HepG2 (cell line): Measurements from ENCODE around the gene ASB9. TPM values are rescaled to one million over a fixed set of nuclear protein-coding genes. Genes with fewer than 3 reads are reported as not detected.

Source experiments
- AKAP8 ChIP-seq: sonication (generic); formaldehyde crosslinking; IDR thresholded peaks from 2 replicates; pipeline ENCODE4 v1.5.1; 2020; ENCODE audit warnings: mild to moderate bottlenecking, missing genetic modification reagents
- ATF7-NPFF ChIP-seq: sonication (generic); formaldehyde crosslinking; IDR thresholded peaks from 2 replicates; pipeline ENCODE4 v1.8.1; 2023; ENCODE audit warnings: mild to moderate bottlenecking, low read depth, missing genetic modification reagents, moderate library complexity
- ATM ChIP-seq: fragments of 450-650 bp; IDR thresholded peaks from 2 replicates; pipeline ENCODE4 v1.7.1; 2017; ENCODE audit warnings: mild to moderate bottlenecking, borderline replicate concordance
- BRD4 ChIP-seq: sonication (generic); formaldehyde crosslinking; IDR thresholded peaks from 2 replicates; pipeline ENCODE4 v1.4.0; 2020; ENCODE audit warnings: missing genetic modification reagents
- CBX5 ChIP-seq: sonication (generic); formaldehyde crosslinking; IDR thresholded peaks from 2 replicates; pipeline ENCODE4 v1.4.0; 2020; ENCODE audit warnings: missing genetic modification reagents, borderline replicate concordance
- CHD2 ChIP-seq: IDR thresholded peaks from 2 replicates; pipeline ENCODE4 v1.6.1; 2011; ENCODE audit warnings: low read depth, low read length, improper control_type of control experiment
- DNMT1 ChIP-seq: sonication (generic); formaldehyde crosslinking; IDR thresholded peaks from 2 replicates; pipeline ENCODE4 v1.5.1; 2020; ENCODE audit warnings: mild to moderate bottlenecking, missing genetic modification reagents
- E2F1 ChIP-seq: sonication (generic); formaldehyde crosslinking; IDR thresholded peaks from 2 replicates; pipeline ENCODE4 v1.5.0; 2020; ENCODE audit warnings: missing genetic modification reagents
- GATAD2A ChIP-seq: IDR thresholded peaks from 2 replicates; pipeline ENCODE4 v1.6.1; 2016
- HOXA5 ChIP-seq: sonication (generic); formaldehyde crosslinking; IDR thresholded peaks from 2 replicates; pipeline ENCODE4 v1.4.0; 2020; ENCODE audit warnings: missing genetic modification reagents
- JUNB ChIP-seq: sonication (generic); formaldehyde crosslinking; IDR thresholded peaks from 2 replicates; pipeline ENCODE4 v1.8.0; 2022; ENCODE audit warnings: missing genetic modification reagents, mild to moderate bottlenecking, borderline replicate concordance
- KDM3A ChIP-seq: IDR thresholded peaks from 2 replicates; pipeline ENCODE4 v1.6.1; 2018; ENCODE audit warnings: low read depth, missing compliant biosample characterization
- KLF11 ChIP-seq: IDR thresholded peaks from 2 replicates; pipeline ENCODE4 v1.6.1; 2016; ENCODE audit warnings: missing compliant biosample characterization
- MBD4 ChIP-seq: IDR thresholded peaks from 2 replicates; pipeline ENCODE4 v1.6.1; 2012; ENCODE audit warnings: low read length, inconsistent platforms, borderline replicate concordance
- MEIS1 ChIP-seq: sonication (generic); formaldehyde crosslinking; IDR thresholded peaks from 2 replicates; pipeline ENCODE4 v1.9.0; 2021; ENCODE audit warnings: mild to moderate bottlenecking, missing genetic modification reagents, moderate library complexity, borderline replicate concordance
- MTF2 ChIP-seq: sonication (generic); formaldehyde crosslinking; IDR thresholded peaks from 2 replicates; pipeline ENCODE4 v1.5.0; 2020; ENCODE audit warnings: missing genetic modification reagents, borderline replicate concordance
- PHB2 ChIP-seq: fragments of 450-650 bp; IDR thresholded peaks from 2 replicates; pipeline ENCODE4 v1.6.1; 2018; ENCODE audit not compliant: partially characterized antibody
- RFX1 ChIP-seq: fragments of 450-650 bp; IDR thresholded peaks from 2 replicates; pipeline ENCODE4 v1.6.1; 2017
- SP4 ChIP-seq: sonication (generic); formaldehyde crosslinking; IDR thresholded peaks from 2 replicates; pipeline ENCODE4 v1.8.1; 2023; ENCODE audit warnings: mild to moderate bottlenecking, missing genetic modification reagents
- TBP ChIP-seq: sonication (generic); formaldehyde crosslinking; IDR thresholded peaks from 2 replicates; pipeline ENCODE4 v1.5.0; 2020; ENCODE audit warnings: missing genetic modification reagents
- TBX3 ChIP-seq: fragments of 450-650 bp; IDR thresholded peaks from 2 replicates; pipeline ENCODE4 v1.6.1; 2017; ENCODE audit warnings: antibody characterized with exemption, mild to moderate bottlenecking, inconsistent platforms, borderline replicate concordance
- ZFP90 ChIP-seq: sonication (generic); formaldehyde crosslinking; IDR thresholded peaks from 2 replicates; pipeline ENCODE4 v1.8.0; 2022; ENCODE audit warnings: missing genetic modification reagents, mild to moderate bottlenecking, inconsistent platforms, borderline replicate concordance
- ZKSCAN5 ChIP-seq: sonication (generic); formaldehyde crosslinking; IDR thresholded peaks from 2 replicates; pipeline ENCODE4 v1.5.1; 2020; ENCODE audit warnings: mild to moderate bottlenecking, missing genetic modification reagents
- ZNF292 ChIP-seq: sonication (generic); formaldehyde crosslinking; IDR thresholded peaks from 2 replicates; pipeline ENCODE4 v1.8.1; 2022; ENCODE audit warnings: mild to moderate bottlenecking, low read depth, missing genetic modification reagents, borderline replicate concordance
- ZNF30 ChIP-seq: sonication (generic); formaldehyde crosslinking; IDR thresholded peaks from 2 replicates; pipeline ENCODE4 v1.5.0; 2020; ENCODE audit warnings: mild to moderate bottlenecking, missing genetic modification reagents
- ZNF430 ChIP-seq: sonication (generic); formaldehyde crosslinking; IDR thresholded peaks from 2 replicates; pipeline ENCODE4 v1.9.0; 2021; ENCODE audit warnings: mild to moderate bottlenecking, missing genetic modification reagents
- ZNF484 ChIP-seq: sonication (generic); formaldehyde crosslinking; IDR thresholded peaks from 2 replicates; pipeline ENCODE4 v1.5.1; 2020; ENCODE audit warnings: mild to moderate bottlenecking, low read depth, missing genetic modification reagents, borderline replicate concordance
- ZNF670 ChIP-seq: sonication (generic); formaldehyde crosslinking; IDR thresholded peaks from 2 replicates; pipeline ENCODE4 v1.8.0; 2022; ENCODE audit warnings: mild to moderate bottlenecking, missing genetic modification reagents, borderline replicate concordance
- ZNF777 ChIP-seq: sonication (generic); formaldehyde crosslinking; IDR thresholded peaks from 2 replicates; pipeline ENCODE4 v1.4.0; 2020; ENCODE audit warnings: missing genetic modification reagents
- ZNF800 ChIP-seq: sonication (generic); formaldehyde crosslinking; IDR thresholded peaks from 2 replicates; pipeline ENCODE4 v1.4.0; 2020; ENCODE audit warnings: missing genetic modification reagents
- ZNF839 ChIP-seq: sonication (generic); formaldehyde crosslinking; IDR thresholded peaks from 2 replicates; pipeline ENCODE4 v1.4.0; 2020; ENCODE audit warnings: missing genetic modification reagents, mild to moderate bottlenecking, borderline replicate concordance
- polyA plus RNA-seq, 8 experiments: library from polyadenylated mRNA; depleted of rRNA in 3 of 8; stranded (reverse) in 7 of 8; unstranded in 1 of 8; fragments of >200 nt; fragmentation: Illumina TruSeq in 4 of 8; extraction: Trizol in 4 of 8; gene quantifications; 2 replicates each; pipeline versions ENCODE4 v1.2.1 to v1.2.3, GENCODE V29; 2011 to 2016; ENCODE audit warnings: low read depth in 4 of 8, missing spikeins in 1 of 8, mixed read lengths in 1 of 8; ENCODE audit not compliant: insufficient read depth in 1 of 8
- total RNA-seq, 5 experiments: library from RNA; depleted of rRNA; stranded (reverse); fragments of >200 nt; fragmentation: Illumina TruSeq; extraction: Trizol; gene quantifications; 2 replicates each; pipeline ENCODE4 v1.2.3, GENCODE V29; 2016; ENCODE audit warnings: low read depth in 1 of 5

The ASB9 gene
- total and polyA plus RNA-seq, 2 of the 13 experiments (the other 11 are each of a cell fraction or from before 2014, with no cell fraction given), result 4.2 to 13.8 TPM

GRCh38 chrX:15269618-15270521 lies at the start of gene ASB9 (continued):
- TF ChIP-seq PHB2, result no peak
- TF ChIP-seq TBX3, result no peak
- no peak for TF ChIP-seq MTF2
- no peak for TF ChIP-seq ZNF484 (CRISPR knock-in tag)
- 0 out of 2 replicates have a peak, but pooled peaks have one; percentile 29 for TF ChIP-seq ZNF670 (CRISPR knock-in tag)
- TF ChIP-seq TBP, result no peak
- peak; percentile 23; the same call in 1 of the 2 replicates for TF ChIP-seq ZNF430 (CRISPR knock-in tag)
- TF ChIP-seq ZFP90 (CRISPR knock-in tag), result no peak
- TF ChIP-seq E2F1 (CRISPR knock-in tag), result no peak
- TF ChIP-seq SP4 (CRISPR knock-in tag), result no peak
- no peak for TF ChIP-seq DNMT1
- TF ChIP-seq GATAD2A (CRISPR knock-in tag), result peak; percentile 35; the same call in 1 of the 2 replicates
- no peak for TF ChIP-seq KLF11
- no peak for TF ChIP-seq RFX1
- TF ChIP-seq ZNF839 (CRISPR knock-in tag), result no peak
- TF ChIP-seq ZKSCAN5 (CRISPR knock-in tag), result no peak
- no peak for TF ChIP-seq MBD4
- TF ChIP-seq CBX5 (CRISPR knock-in tag), result no peak
- no peak for TF ChIP-seq JUNB (CRISPR knock-in tag)
- no peak for TF ChIP-seq BRD4
- TF ChIP-seq ZNF777 (CRISPR knock-in tag), result no peak
- TF ChIP-seq AKAP8 (CRISPR knock-in tag), result no peak
- no peak for TF ChIP-seq ATF7-NPFF (CRISPR knock-in tag)
- TF ChIP-seq MEIS1 (CRISPR knock-in tag), result no peak
- no peak for TF ChIP-seq ZNF800 (CRISPR knock-in tag)
- no peak for TF ChIP-seq KDM3A
- TF ChIP-seq ATM, result no peak
- no peak for TF ChIP-seq ZNF30 (CRISPR knock-in tag)
- TF ChIP-seq CHD2, result no peak
- TF ChIP-seq ZNF292 (CRISPR knock-in tag), result peak; percentile 63; the same call in 1 of the 2 replicates
- no peak for TF ChIP-seq HOXA5 (CRISPR knock-in tag)
